K562 (cell line): ENCODE results near the gene CHCHD6.

Source experiments
- EZH2 ChIP-seq: IDR thresholded peaks from 2 replicates; pipeline ENCODE4 v1.6.1; 2012; ENCODE audit warnings: low read depth, mild to moderate bottlenecking, inconsistent platforms, low read length, borderline replicate concordance
- JUNB ChIP-seq: fragments of 450-650 bp; formaldehyde crosslinking; conservative IDR thresholded peaks from 2 replicates; pipeline ENCODE4 v1.4.0; 2020; ENCODE audit warnings: mild to moderate bottlenecking
- SETDB1 ChIP-seq: IDR thresholded peaks from one replicate; pipeline ENCODE4 v1.6.1; 2012; ENCODE audit warnings: low read length, control low read depth, inconsistent platforms
- TF ChIP-seq, protein P1 (sequence below): fragments of 250-450 bp; sonication (Bioruptor Pico); IDR thresholded peaks from 2 replicates; pipeline ENCODE4 v1.8.0; 2022; ENCODE audit warnings: moderate library complexity, mild to moderate bottlenecking, inconsistent platforms
- TF ChIP-seq, protein P2 (sequence below): sonication (generic); formaldehyde crosslinking; IDR thresholded peaks from 2 replicates; pipeline ENCODE4 v1.5.0; 2020; ENCODE audit warnings: missing genetic modification reagents
- TF ChIP-seq, protein P3 (sequence below): fragments of 250-450 bp; sonication (Bioruptor Pico); IDR thresholded peaks from 2 replicates; pipeline ENCODE4 v1.4.0; 2020; ENCODE audit warnings: mild to moderate bottlenecking, moderate library complexity

DNA sequence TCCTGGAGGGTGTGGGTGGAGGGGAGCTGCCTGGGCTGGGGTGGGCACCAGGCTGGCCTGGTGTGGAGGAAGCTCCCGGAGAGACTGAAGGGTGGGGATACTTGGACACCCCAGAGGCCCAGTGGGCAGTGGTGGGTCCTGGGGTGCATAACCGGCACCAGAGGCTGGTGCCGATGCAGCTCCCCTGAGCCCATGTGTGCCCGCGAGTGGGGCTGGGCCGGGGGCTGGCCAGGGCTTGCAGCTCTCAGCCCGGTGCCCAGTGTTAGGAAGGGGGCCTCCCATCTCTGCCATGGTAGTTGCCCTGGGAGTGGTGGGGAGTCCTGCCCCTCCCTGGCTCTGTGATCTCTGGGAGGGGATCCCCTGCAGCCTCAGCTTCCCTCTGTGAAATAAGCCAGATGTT is 288.2 kb downstream of the CHCHD6 start:
- TF ChIP-seq, protein P1, sequence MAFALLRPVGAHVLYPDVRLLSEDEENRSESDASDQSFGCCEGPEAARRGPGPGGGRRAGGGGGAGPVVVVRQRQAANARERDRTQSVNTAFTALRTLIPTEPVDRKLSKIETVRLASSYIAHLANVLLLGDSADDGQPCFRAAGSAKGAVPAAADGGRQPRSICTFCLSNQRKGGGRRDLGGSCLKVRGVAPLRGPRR (CRISPR knock-in tag) = no peak
- TF ChIP-seq, protein P2, sequence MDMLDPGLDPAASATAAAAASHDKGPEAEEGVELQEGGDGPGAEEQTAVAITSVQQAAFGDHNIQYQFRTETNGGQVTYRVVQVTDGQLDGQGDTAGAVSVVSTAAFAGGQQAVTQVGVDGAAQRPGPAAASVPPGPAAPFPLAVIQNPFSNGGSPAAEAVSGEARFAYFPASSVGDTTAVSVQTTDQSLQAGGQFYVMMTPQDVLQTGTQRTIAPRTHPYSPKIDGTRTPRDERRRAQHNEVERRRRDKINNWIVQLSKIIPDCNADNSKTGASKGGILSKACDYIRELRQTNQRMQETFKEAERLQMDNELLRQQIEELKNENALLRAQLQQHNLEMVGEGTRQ (CRISPR knock-in tag) = no peak
- TF ChIP-seq, protein P3, sequence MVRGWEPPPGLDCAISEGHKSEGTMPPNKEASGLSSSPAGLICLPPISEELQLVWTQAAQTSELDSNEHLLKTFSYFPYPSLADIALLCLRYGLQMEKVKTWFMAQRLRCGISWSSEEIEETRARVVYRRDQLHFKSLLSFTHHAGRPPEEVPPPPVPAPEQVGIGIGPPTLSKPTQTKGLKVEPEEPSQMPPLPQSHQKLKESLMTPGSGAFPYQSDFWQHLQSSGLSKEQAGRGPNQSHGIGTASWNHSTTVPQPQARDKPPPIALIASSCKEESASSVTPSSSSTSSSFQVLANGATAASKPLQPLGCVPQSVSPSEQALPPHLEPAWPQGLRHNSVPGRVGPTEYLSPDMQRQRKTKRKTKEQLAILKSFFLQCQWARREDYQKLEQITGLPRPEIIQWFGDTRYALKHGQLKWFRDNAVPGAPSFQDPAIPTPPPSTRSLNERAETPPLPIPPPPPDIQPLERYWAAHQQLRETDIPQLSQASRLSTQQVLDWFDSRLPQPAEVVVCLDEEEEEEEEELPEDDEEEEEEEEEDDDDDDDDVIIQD (CRISPR knock-in tag) = no peak
- TF ChIP-seq SETDB1 (no peak), JUNB (CRISPR knock-in tag) (no peak), EZH2 (no peak)
